IMR-90 (cell line): ENCODE measurements around the gene NCLN. TPM values are rescaled to one million over a fixed set of nuclear protein-coding genes. Genes with fewer than 3 reads are reported as not detected.

Experiments
- ATAC-seq: fragments of 200-7000 bp; cut with Tn5 transposase; 2 replicates; pipeline ENCODE4 v1.9.1; 2020; ENCODE audit warnings: low read depth, mild to moderate bottlenecking, moderate library complexity
- BruUV-seq: library from RNA; stranded (reverse); fragments of 400-500 nt; replicated peaks from 2 replicates; lab custom pipeline; 2021; lab: Mats Ljungman, UMichigan
- CTCF ChIA-PET: fragments of 300-600 bp; formaldehyde crosslinking; extraction: SDS; loops from one replicate; lab custom pipeline; 2021; ENCODE audit warnings: antibody characterized with exemption; lab: Yijun Ruan, JAX
- POLR2A ChIA-PET: fragments of 300-600 bp; sonication (Branson Sonifier 250); formaldehyde crosslinking; loops from one replicate; lab custom pipeline; 2022; ENCODE audit warnings: antibody characterized with exemption; ENCODE audit not compliant: unreplicated experiment; lab: Charles Lee
- DNase-seq: peaks from one replicate; pipeline ENCODE4 v3.0.0; 2013
- H2AFZ ChIP-seq: replicated peaks from 2 replicates; pipeline ENCODE3; 2013; ENCODE audit warnings: low read length, mild to moderate bottlenecking; ENCODE audit not compliant: poor library complexity
- H2AK5ac ChIP-seq: 2 replicates; pipeline ENCODE4 v1.6.1; 2013; ENCODE audit warnings: low read depth, low read length, inconsistent platforms
- H2AK9ac ChIP-seq: replicated peaks from 2 replicates; pipeline ENCODE3; 2013; ENCODE audit warnings: mild to moderate bottlenecking, low read depth, low read length, moderate library complexity; ENCODE audit not compliant: poor library complexity
- H2BK120ac ChIP-seq: 2 replicates; pipeline ENCODE4 v1.6.1; 2013; ENCODE audit warnings: low read depth, low read length, inconsistent platforms
- H2BK15ac ChIP-seq: 3 replicates; pipeline ENCODE4 v1.6.1; 2013; ENCODE audit warnings: low read depth, low read length, inconsistent platforms
- H2BK20ac ChIP-seq: 2 replicates; pipeline ENCODE4 v1.6.1; 2013; ENCODE audit warnings: low read depth, mild to moderate bottlenecking, inconsistent platforms, low read length, moderate library complexity
- H2BK5ac ChIP-seq: 2 replicates; pipeline ENCODE4 v1.6.1; 2013; ENCODE audit warnings: mild to moderate bottlenecking, low read depth, low read length, inconsistent platforms; ENCODE audit not compliant: poor library complexity, severe bottlenecking
- H3K14ac ChIP-seq: replicated peaks from 2 replicates; pipeline ENCODE4 v1.6.1; 2013; ENCODE audit warnings: low read depth, low read length, inconsistent platforms
- H3K18ac ChIP-seq: 2 replicates; pipeline ENCODE4 v1.6.1; 2013; ENCODE audit warnings: low read depth, low read length, control low read depth
- H3K23ac ChIP-seq: 2 replicates; pipeline ENCODE4 v1.6.1; 2013; ENCODE audit warnings: low read depth, low read length, inconsistent platforms
- H3K27ac ChIP-seq: 2 replicates; pipeline ENCODE4 v1.5.1; 2013; ENCODE audit warnings: mild to moderate bottlenecking, control low read depth, low read length; ENCODE audit not compliant: insufficient read depth
- H3K27me3 ChIP-seq: 2 replicates; pipeline ENCODE4 v1.6.1; 2013; ENCODE audit warnings: low read length; ENCODE audit not compliant: control insufficient read depth, insufficient read depth
- H3K36me3 ChIP-seq: 2 replicates; pipeline ENCODE4 v1.6.1; 2013; ENCODE audit warnings: low read length, mixed read lengths; ENCODE audit not compliant: control insufficient read depth, insufficient read depth
- H3K4ac ChIP-seq: 2 replicates; pipeline ENCODE4 v1.6.1; 2013; ENCODE audit warnings: low read depth, low read length, inconsistent platforms
- H3K4me1 ChIP-seq: 2 replicates; pipeline ENCODE4 v1.6.1; 2013; ENCODE audit warnings: low read length, mixed read lengths; ENCODE audit not compliant: control insufficient read depth, insufficient read depth
- H3K4me2 ChIP-seq: 2 replicates; pipeline ENCODE4 v1.6.1; 2013; ENCODE audit warnings: low read depth, mild to moderate bottlenecking, control low read depth, low read length, moderate library complexity
- H3K4me3 ChIP-seq: 2 replicates; pipeline ENCODE4 v1.5.1; 2013; ENCODE audit warnings: low read depth, mild to moderate bottlenecking, control low read depth, low read length, moderate library complexity; ENCODE audit not compliant: insufficient read depth
- H3K56ac ChIP-seq: 2 replicates; pipeline ENCODE4 v1.6.1; 2013; ENCODE audit warnings: low read length, inconsistent platforms; ENCODE audit not compliant: insufficient read depth; ENCODE audit errors: extremely low read depth
- H3K79me1 ChIP-seq, 2 experiments: 2 replicates each; pipeline ENCODE4 v1.6.1; 2013; ENCODE audit warnings: low read length in 2 of 2, inconsistent platforms in 1 of 2, low read depth in 1 of 2
- H3K9ac ChIP-seq: 2 replicates; pipeline ENCODE4 v1.6.1; 2013; ENCODE audit warnings: low read depth, low read length, control low read depth
- H3K9me1 ChIP-seq: 2 replicates; pipeline ENCODE4 v1.6.1; 2013; ENCODE audit warnings: low read length, inconsistent platforms; ENCODE audit not compliant: insufficient read depth
- H3K9me3 ChIP-seq: 2 replicates; pipeline ENCODE4 v1.6.1; 2013; ENCODE audit warnings: low read length; ENCODE audit not compliant: control insufficient read depth, insufficient read depth
- H4K20me1 ChIP-seq: 2 replicates; pipeline ENCODE4 v1.6.1; 2013; ENCODE audit warnings: low read length, inconsistent platforms; ENCODE audit not compliant: insufficient read depth
- H4K5ac ChIP-seq: 2 replicates; pipeline ENCODE4 v1.6.1; 2013; ENCODE audit warnings: mild to moderate bottlenecking, low read depth, low read length, control low read depth
- H4K8ac ChIP-seq, 2 experiments: 2 replicates each; pipeline ENCODE4 v1.6.1; 2013; ENCODE audit warnings: low read depth in 2 of 2, low read length in 2 of 2, control low read depth in 1 of 2, inconsistent platforms in 1 of 2
- H4K91ac ChIP-seq: 2 replicates; pipeline ENCODE4 v1.6.1; 2013; ENCODE audit warnings: low read depth, low read length, inconsistent platforms; ENCODE audit not compliant: insufficient read depth
- BHLHE40 ChIP-seq: fragments of 150-350 bp; IDR thresholded peaks from 2 replicates; pipeline ENCODE4 v1.6.1; 2016; ENCODE audit warnings: mild to moderate bottlenecking, low read depth, low read length
- CEBPB ChIP-seq: IDR thresholded peaks from 2 replicates; pipeline ENCODE4 v1.6.1; 2012; ENCODE audit warnings: low read depth, low read length, improper control_type of control experiment
- CHD1 ChIP-seq: IDR thresholded peaks from 2 replicates; pipeline ENCODE4 v1.6.1; 2012; ENCODE audit warnings: low read depth, low read length, improper control_type of control experiment
- FOS ChIP-seq: fragments of 150-350 bp; IDR thresholded peaks from 2 replicates; pipeline ENCODE4 v1.6.1; 2016; ENCODE audit warnings: low read depth, low read length
- MAFK ChIP-seq: IDR thresholded peaks from 2 replicates; pipeline ENCODE4 v1.6.1; 2012; ENCODE audit warnings: low read depth, low read length, improper control_type of control experiment
- MAZ ChIP-seq: IDR thresholded peaks from 2 replicates; pipeline ENCODE4 v1.6.1; 2012; ENCODE audit warnings: low read depth, mild to moderate bottlenecking, low read length, improper control_type of control experiment, moderate library complexity, borderline replicate concordance
- MXI1 ChIP-seq: IDR thresholded peaks from 2 replicates; pipeline ENCODE4 v1.6.1; 2012; ENCODE audit warnings: low read depth, mild to moderate bottlenecking, low read length, moderate library complexity, borderline replicate concordance
- NFE2L2 ChIP-seq: fragments of 150-350 bp; IDR thresholded peaks from 2 replicates; pipeline ENCODE4 v1.6.1; 2016; ENCODE audit warnings: low read depth, mild to moderate bottlenecking, low read length
- POLR2A ChIP-seq: IDR thresholded peaks from 2 replicates; pipeline ENCODE4 v1.6.1; 2012; ENCODE audit warnings: mild to moderate bottlenecking, low read depth, low read length
- RAD21 ChIP-seq: IDR thresholded peaks from 2 replicates; pipeline ENCODE4 v1.6.1; 2012; ENCODE audit warnings: low read length, improper control_type of control experiment
- RCOR1 ChIP-seq: IDR thresholded peaks from 2 replicates; pipeline ENCODE4 v1.6.1; 2012; ENCODE audit warnings: mild to moderate bottlenecking, low read length, improper control_type of control experiment; ENCODE audit not compliant: insufficient replicate concordance
- RFX5 ChIP-seq: IDR thresholded peaks from 2 replicates; pipeline ENCODE4 v1.8.0; 2012; ENCODE audit warnings: low read depth, mild to moderate bottlenecking, low read length, moderate library complexity
- SMC3 ChIP-seq: fragments of 150-350 bp; IDR thresholded peaks from 2 replicates; pipeline ENCODE4 v1.6.1; 2016; ENCODE audit warnings: low read depth, mild to moderate bottlenecking, antibody characterized with exemption, low read length, moderate library complexity
- WGBS, 2 experiments: methylation state at CpG; one replicate each; pipeline versions ENCODE4 v1.1.5 to v1.1.7; 2013; ENCODE audit warnings: missing lambda C conversion rate in 2 of 2; ENCODE audit not compliant: insufficient read length in 1 of 2; ENCODE audit errors: extremely low coverage in 2 of 2; 5-methylcytosine and 5-hydroxymethylcytosine counted together
- dilution Hi-C: fragments of 300-500 bp; cut with HindIII; formaldehyde crosslinking; loops from one replicate; pipeline ENCODE4 v1.14.3; 2018; ENCODE audit warnings: low sequenced_read_pairs; ENCODE audit not compliant: unreplicated experiment
- in situ Hi-C: fragments of 300-500 bp; cut with MboI; formaldehyde crosslinking; loops from 3 replicates; pipeline ENCODE4 v1.14.3; 2019; ENCODE audit warnings: low sequenced_read_pairs, inconsistent platforms, mixed read lengths
- intact Hi-C: fragments of 100-400 bp; cut with micrococcal nuclease; formaldehyde crosslinking; loops from 2 replicates; pipeline ENCODE4 v1.10.0; 2022
- polyA plus RNA-seq, 3 experiments: library from polyadenylated mRNA; depleted of rRNA; stranded (reverse); fragments of >200 nt; gene quantifications; 2 replicates each; pipeline ENCODE4 v1.2.3, GENCODE V29; 2012; ENCODE audit warnings: low replicate concordance in 1 of 3
- total RNA-seq: library from RNA; depleted of rRNA; stranded (reverse); fragments of >200 nt; gene quantifications from 2 replicates; pipeline ENCODE4 v1.2.3, GENCODE V29; 2012
- TF ChIP-seq, protein P1 (sequence below): conservative IDR thresholded peaks from 2 replicates; pipeline ENCODE4 v1.5.1; 2012; ENCODE audit warnings: mild to moderate bottlenecking, low read depth, low read length, improper control_type of control experiment
- TF ChIP-seq, protein P2 (sequence below): fragments of 150-350 bp; IDR thresholded peaks from 2 replicates; pipeline ENCODE4 v1.6.1; 2017; ENCODE audit warnings: mild to moderate bottlenecking, antibody characterized with exemption, low read length, low read depth
- TF ChIP-seq, protein P3 (sequence below): fragments of 150-350 bp; IDR thresholded peaks from 2 replicates; pipeline ENCODE4 v1.6.1; 2016; ENCODE audit warnings: low read depth, mild to moderate bottlenecking, low read length, moderate library complexity, borderline replicate concordance

NCLN gene
- total and polyA plus RNA-seq, 2 of the 4 experiments (the other 2 are of a cell fraction) = 32.8 to 90.8 TPM

DNA sequence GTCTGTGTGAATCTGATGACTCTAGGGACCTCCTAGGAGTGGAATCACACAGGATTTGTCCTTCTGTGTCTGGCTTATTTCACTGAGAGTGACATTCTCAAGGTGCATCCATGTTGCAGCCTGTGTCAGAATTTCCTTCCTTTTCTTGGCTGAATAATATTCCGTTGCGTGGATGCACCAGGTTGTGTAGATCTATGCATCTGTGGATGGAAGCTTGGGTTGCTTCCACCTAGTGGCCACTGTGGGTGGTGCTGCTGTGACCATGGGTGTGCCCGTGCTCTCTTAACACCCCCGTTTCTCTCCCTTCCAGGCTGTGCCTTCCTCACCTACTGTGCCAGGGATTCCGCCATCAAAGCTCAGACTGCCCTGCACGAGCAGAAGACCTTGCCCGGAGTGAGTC is 64.9 kb downstream of the NCLN start:
- ChIA-PET POLR2A (no interaction called here), CTCF (no interaction called here)
- no peak overlapping the region for H3K9ac ChIP-seq
- H3K36me3 ChIP-seq = no peaks in the 10 kb centered on the region
- ATAC-seq = no peak
- no peak overlapping the region for H2BK120ac ChIP-seq
- no peaks in the 10 kb centered on the region for H3K79me1 ChIP-seq
- no peak overlapping the region for H3K4ac ChIP-seq
- no peak overlapping the region for H2BK20ac ChIP-seq
- H3K4me1 ChIP-seq = no peaks in the 10 kb centered on the region
- H4K8ac ChIP-seq = no peak overlapping the region
- no CpG with 5 or more reads among the region's 7 CpGs for WGBS, 2 experiments
- H4K5ac ChIP-seq = no peak overlapping the region
- H3K56ac ChIP-seq = no peak overlapping the region
- H3K9me1 ChIP-seq = no peaks in the 10 kb centered on the region
- no peak overlapping the region for H2AK9ac ChIP-seq
- BruUV-seq = no TSS peak
- in situ Hi-C loops (no loop called here), intact Hi-C loops (no loop called here), dilution Hi-C loops (no loop called here)
- H4K20me1 ChIP-seq = no peaks in the 10 kb centered on the region
- H2BK5ac ChIP-seq = no peak overlapping the region
- H3K18ac ChIP-seq = no peak overlapping the region
- no peak for TF ChIP-seq RFX5
- TF ChIP-seq NFE2L2 = no peak
- TF ChIP-seq, protein P1, sequence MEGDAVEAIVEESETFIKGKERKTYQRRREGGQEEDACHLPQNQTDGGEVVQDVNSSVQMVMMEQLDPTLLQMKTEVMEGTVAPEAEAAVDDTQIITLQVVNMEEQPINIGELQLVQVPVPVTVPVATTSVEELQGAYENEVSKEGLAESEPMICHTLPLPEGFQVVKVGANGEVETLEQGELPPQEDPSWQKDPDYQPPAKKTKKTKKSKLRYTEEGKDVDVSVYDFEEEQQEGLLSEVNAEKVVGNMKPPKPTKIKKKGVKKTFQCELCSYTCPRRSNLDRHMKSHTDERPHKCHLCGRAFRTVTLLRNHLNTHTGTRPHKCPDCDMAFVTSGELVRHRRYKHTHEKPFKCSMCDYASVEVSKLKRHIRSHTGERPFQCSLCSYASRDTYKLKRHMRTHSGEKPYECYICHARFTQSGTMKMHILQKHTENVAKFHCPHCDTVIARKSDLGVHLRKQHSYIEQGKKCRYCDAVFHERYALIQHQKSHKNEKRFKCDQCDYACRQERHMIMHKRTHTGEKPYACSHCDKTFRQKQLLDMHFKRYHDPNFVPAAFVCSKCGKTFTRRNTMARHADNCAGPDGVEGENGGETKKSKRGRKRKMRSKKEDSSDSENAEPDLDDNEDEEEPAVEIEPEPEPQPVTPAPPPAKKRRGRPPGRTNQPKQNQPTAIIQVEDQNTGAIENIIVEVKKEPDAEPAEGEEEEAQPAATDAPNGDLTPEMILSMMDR = peak; percentile 42
- TF ChIP-seq SMC3 = no peak
- TF ChIP-seq, protein P2, sequence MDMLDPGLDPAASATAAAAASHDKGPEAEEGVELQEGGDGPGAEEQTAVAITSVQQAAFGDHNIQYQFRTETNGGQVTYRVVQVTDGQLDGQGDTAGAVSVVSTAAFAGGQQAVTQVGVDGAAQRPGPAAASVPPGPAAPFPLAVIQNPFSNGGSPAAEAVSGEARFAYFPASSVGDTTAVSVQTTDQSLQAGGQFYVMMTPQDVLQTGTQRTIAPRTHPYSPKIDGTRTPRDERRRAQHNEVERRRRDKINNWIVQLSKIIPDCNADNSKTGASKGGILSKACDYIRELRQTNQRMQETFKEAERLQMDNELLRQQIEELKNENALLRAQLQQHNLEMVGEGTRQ = no peak
- no peak for TF ChIP-seq POLR2A
- TF ChIP-seq RCOR1 = no peak
- no peak for TF ChIP-seq MAFK
- TF ChIP-seq, protein P3, sequence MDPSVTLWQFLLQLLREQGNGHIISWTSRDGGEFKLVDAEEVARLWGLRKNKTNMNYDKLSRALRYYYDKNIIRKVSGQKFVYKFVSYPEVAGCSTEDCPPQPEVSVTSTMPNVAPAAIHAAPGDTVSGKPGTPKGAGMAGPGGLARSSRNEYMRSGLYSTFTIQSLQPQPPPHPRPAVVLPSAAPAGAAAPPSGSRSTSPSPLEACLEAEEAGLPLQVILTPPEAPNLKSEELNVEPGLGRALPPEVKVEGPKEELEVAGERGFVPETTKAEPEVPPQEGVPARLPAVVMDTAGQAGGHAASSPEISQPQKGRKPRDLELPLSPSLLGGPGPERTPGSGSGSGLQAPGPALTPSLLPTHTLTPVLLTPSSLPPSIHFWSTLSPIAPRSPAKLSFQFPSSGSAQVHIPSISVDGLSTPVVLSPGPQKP = no peak
- no peak for TF ChIP-seq MXI1
- TF ChIP-seq FOS = no peak
- TF ChIP-seq CHD1 = no peak
- no peak for TF ChIP-seq CEBPB
- TF ChIP-seq BHLHE40 = no peak
- TF ChIP-seq MAZ = no peak
- TF ChIP-seq RAD21 = peak; percentile 19; the same call in 1 of the 2 replicates
- peak overlapping the region; percentile 35 for H2AFZ ChIP-seq
- H3K23ac ChIP-seq = no peak overlapping the region
- H3K4me3 ChIP-seq = no peak overlapping the region
- no peak for DNase-seq
- H3K27me3 ChIP-seq = peaks cover 5% of the 10 kb centered on the region
- H3K27ac ChIP-seq = no peak overlapping the region
- peaks cover 10% of the 10 kb centered on the region for H3K9me3 ChIP-seq
- H4K91ac ChIP-seq = no peak overlapping the region
- no peak overlapping the region for H2AK5ac ChIP-seq
- H2BK15ac ChIP-seq = no peak overlapping the region
- no peak overlapping the region for H3K4me2 ChIP-seq
- no peak overlapping the region for H3K14ac ChIP-seq
